DMS 273 treated with DMSO at 0.1 percent for 48 hours (cell line): Measurements from ENCODE around the gene NPTX1.

Experiments
- DNase-seq: peaks from one replicate; lab custom pipeline; 2025; lab: John Stamatoyannopoulos, UW

Gene NPTX1

GRCh38 chr17:80459234-80459633, 17.2 kb downstream of the NPTX1 start:
- DNase-seq, result no peak

- no peak for DNase-seq
Measured at GRCh38 chr17:80458016-80458415, 18.4 kb downstream of the NPTX1 start.

DNA sequence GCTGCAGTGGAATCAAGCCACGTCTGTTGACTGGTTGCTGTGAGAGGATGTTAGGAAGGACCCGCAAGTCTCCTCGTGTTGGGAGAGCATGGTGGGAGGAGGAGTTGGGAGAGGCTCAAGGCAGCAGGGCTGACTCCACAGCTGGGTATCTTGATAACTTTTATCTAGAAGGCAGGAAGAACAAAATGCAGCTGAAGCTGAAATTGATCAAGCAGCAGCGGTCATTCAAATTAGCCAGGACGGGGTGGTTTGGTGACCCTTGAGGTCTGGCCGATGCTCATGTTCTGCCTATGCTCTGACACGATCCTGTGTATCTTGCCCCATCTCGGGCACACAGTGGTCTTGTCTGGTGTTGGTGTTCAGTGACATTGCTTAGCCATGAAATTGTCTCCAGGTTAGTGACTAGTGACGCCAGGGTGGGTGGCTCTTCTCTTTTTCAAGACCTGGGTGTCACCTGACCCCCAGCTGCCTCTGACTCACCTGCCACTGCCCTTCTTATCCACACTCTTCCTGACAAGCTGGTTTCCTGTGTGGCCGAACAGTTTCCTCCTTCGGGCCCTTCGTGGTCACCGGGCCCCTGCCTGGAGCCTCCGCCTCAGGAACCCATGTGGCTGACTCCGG, 19.1 kb downstream of the NPTX1 start:
- DNase-seq, result no peak

- no peak for DNase-seq
Measured at GRCh38 chr17:80456465-80457235, 19.8 kb downstream of the NPTX1 start.

DNA sequence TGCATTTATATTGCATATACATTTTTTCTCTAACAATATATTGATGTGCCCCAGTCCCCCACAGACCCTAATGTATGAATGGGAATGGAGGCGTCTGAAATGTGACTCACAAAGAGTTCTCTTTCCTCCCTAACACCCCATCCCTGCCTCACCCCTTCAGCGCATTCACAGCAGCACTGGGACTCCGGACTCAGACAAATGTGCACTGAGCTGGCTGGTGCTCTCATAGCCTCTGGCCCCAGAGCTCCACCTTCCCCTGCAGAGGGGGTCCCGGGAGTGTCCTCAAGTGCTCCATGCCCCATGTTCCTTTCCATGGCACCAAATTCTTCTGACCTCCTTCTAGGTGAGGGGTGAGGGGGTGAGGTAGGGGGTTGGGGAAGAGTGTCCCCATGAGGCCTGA, 20.6 kb downstream of the NPTX1 start:
- DNase-seq, result no peak

- DNase-seq, result no peak
Measured at GRCh38 chr17:80455336-80455710, 21.1 kb downstream of the NPTX1 start.

DNA sequence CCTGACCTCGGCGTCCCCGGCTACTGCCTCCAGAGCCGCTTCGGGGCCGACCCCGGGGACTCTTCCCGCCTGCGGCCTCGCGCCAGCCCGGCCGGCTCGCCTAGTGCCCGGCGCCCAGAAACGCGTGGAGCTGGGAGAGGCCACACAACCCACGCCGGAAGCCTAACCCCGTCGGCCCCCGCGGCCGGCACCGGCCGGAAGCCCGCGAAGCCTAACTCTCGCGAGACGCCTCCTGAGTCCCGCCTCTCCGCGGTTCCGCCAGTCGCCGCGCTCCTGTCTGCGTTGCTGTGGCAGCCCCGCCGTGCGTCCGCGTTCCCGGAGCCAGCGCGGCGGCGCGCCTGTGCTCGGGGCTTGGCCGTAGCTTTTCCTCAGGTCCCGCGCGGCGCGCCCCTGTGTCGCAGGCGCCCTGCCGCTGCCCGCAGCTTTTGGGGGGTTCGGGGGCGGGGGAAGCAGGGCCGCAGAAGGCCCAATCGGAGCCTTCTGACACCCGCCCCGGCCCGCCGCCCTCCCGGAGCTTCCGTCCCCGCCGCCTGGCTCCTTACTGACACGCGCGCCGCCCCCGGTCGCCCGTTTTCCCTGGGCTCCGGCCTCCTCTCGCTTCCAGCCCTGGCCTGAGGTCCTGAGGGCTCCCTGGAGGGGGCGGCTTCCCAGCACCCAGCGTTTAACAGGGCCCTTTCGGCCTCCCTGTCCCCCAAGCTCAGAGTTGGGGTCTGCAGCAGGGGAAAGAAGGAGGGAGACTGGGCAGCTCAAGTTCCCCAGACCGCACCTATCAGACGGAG, 21.7 kb downstream of the NPTX1 start:
- DNase-seq, result peak; percentile 90

- DNase-seq, result no peak
Measured at GRCh38 chr17:80453998-80454556, 22.3 kb downstream of the NPTX1 start.

DNA sequence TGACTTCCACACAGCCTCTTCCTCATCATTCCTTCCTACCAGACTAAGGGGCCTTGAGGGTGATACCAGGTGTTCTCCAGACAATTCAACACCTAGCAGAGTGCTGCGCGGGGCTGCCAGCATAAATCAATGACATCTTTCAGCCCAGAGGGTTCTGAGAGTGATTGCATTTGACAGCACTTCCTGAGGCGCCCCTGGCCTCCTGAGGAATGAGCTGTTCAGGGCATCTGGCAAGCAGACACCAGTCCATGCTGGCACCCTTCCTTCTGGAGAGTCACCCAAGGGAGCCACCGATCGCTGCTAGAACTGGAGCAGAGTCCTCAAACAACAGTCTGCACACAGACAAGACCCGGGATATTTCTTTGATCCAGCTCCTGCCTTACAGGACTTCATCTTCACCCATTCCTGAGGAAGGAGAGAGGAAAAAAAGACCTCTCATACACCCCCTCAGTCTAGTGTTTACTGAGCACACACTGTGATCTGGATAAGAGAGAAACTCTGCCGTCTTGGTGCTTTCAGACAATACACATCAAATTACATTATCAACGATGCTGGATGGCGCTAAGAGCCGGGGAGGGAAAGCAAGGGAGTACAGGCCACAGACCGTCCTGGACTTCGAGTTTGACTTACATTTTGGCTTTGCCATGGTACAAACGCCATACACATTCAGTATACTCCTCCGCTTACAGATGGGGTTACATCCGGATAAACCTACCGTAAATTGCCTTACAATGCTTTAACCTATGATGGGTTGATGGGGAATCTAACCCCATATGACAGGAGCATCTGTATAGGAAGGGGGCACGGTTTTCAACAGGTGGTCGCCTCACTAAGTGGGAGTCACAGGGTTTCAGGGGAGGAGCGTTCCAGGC, 23.0 kb downstream of the NPTX1 start:
- no peak for DNase-seq

- DNase-seq, result peak; percentile 81
Measured at GRCh38 chr17:80452173-80452915, 24.1 kb downstream of the NPTX1 start.

DNA sequence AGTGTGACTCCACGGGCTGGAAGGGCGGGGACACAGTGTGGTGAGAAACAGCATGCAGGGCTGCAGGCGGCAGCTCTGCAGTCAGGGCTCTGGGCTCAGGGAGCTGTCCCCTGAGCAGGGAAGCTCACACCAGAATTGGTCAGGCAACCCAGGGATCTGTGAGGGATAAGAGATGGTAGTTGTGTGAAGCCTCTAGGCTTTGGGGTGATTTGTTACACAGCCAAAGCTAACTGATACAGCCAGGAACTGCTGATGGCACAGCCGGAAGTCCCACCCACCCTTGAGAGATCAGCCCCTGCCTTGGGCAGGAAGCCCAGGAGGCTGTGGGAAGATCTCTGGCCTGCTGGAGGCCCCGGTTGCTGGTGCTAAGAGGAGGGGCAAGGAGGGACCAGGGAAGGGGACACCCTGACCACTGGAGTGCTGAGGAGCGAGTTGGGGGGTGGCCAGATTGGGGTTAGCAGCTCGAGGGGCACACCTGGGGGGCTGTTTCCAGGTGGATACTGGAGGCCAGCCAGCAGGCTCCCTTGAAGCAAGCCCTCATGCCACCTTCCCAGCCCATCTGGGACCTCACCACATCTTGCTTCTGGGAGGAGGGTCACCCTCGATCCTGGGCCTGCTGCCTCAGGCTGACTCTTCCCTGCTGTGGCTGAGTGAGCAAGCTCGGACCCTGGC, 25.2 kb downstream of the NPTX1 start:
- no peak for DNase-seq

- no peak for DNase-seq
Measured at GRCh38 chr17:80449930-80450576, 26.4 kb downstream of the NPTX1 start.

GRCh38 chr17:80449194-80449929, 27.0 kb downstream of the NPTX1 start:
- DNase-seq, result no peak

DNA sequence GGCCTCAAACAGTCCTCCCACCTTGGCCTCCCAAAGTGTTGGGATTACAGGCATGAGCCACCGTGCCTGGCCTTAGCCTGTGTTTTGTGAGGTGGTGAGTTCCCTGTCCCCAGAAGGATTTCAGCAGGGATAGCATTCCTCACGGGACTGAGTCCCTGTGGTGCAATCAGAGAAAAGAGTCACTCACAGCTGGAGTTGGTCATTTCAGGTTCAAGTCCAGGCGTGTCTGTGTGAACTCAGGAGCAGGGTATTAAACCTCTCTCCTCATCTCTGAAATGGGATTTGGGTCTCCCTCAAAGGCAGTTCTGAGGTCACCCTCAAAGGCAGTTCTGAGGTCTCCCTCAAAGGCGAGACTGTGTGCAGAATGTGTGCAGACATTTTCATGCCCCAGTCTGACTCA, 28.6 kb downstream of the NPTX1 start:
- no peak for DNase-seq

- no peak for DNase-seq
Measured at GRCh38 chr17:80446645-80447405, 29.6 kb downstream of the NPTX1 start.

DNA sequence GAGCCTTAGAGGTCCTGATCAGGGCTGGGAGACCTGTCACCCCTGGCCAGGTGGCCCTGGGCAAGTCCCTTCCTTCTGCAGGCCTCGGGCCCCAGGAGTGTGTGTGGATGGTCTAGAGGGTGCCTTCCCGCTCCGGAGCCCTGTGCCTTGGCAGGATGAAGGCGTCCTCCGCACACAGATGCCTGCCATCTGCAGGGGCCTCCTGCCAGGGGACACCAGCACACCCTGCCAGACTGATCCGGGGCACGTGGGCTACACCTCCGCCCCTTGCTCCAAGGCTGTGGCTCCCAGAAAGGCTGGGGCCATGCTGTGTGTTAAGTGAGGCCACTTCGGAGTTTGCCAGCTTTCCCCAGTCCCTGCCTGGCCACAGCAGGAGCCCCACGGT, 30.7 kb downstream of the NPTX1 start:
- peak; percentile 89 for DNase-seq

GRCh38 chr17:80445007-80445725, 31.2 kb downstream of the NPTX1 start:
- DNase-seq, result peak; percentile 85

DNA sequence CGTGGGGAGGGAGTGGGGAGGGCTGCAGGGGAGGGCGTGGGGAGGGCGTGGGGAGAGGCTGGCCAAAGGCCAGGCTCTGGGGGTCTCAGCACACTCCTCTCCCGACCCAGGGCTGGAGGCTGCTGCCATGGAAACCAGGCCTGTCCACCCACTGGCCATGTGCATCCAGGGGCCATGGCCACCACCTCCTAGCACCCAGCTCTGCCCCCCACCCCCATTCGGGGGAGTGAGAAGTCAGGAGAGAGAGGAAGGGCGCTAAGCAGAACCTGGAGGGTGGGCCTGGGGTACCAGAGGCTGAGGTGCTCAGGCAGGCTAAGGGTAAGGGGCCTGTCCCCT, 31.8 kb downstream of the NPTX1 start:
- DNase-seq, result no peak
